Right renal cortex interstitium (tissue), 3 donors: ENCODE measurements around the gene PLIN3. TPM values are rescaled to one million over a fixed set of nuclear protein-coding genes. Genes with fewer than 3 reads are reported as not detected.
"Not testable (repeated sequence)": the region's sequence is repeated elsewhere in the genome, so short reads cannot be mapped to it uniquely, and the experiment has no call there.

Experiments
- DNase-seq, 3 donors: peaks; one replicate each; pipeline ENCODE4 v3.0.0-alpha.2; 2013; ENCODE audit warnings: low read depth in 3 of 3, low spot score in 2 of 3
- polyA plus RNA-seq, 3 donors: library from polyadenylated mRNA; unstranded; fragments of 120-200 nt; gene quantifications; one replicate each; pipeline ENCODE4 v1.2.1, GENCODE V29; 2013; ENCODE audit not compliant: insufficient read length in 3 of 3

The PLIN3 gene
- polyA plus RNA-seq, 3 donors = 35.4 to 43.7 (median 38.4) TPM

DNA sequence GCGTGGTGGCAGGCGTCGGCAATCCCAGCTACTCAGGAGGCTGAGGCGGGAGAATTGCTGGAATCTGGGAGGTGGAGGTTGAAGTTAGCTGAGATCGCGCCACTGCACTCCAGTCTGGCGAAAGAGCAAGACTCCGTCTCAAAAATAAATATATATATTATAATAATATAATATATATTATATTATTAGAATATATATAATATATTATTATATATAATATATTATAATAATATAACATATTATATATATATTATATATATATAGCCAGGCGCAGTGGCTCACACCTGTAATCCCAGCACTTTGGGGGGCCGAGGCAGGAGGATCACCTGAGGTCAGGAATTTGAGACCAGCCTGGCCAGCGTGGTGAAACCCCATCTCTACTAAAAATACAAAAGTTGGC is 25.5 kb upstream of the PLIN3 start:
- DNase-seq = not testable (repeated sequence)

DNA sequence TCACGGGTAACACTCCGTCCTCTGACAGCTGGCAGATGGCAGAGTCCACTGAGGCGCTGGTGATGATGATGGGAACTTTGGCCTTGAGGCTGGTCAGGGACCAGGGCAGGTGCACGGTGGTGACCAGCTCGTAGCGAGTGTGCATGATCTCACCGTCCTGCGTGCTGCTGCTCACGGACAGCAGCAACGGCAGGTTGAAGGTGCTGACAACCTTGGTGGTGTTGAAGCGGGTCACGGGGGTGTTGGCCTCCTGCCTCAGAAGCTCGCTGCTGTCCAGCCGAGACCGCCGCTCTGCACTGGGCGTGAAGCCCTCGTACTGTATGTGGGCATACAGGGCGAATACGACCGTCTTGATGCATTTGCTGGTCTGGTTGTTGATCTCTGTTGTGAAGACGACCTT is 23.6 kb upstream of the PLIN3 start:
- DNase-seq = no peak

- DNase-seq = no peak
Observed at GRCh38 chr19:4889034-4889815, 21.8 kb upstream of the PLIN3 start.

DNA sequence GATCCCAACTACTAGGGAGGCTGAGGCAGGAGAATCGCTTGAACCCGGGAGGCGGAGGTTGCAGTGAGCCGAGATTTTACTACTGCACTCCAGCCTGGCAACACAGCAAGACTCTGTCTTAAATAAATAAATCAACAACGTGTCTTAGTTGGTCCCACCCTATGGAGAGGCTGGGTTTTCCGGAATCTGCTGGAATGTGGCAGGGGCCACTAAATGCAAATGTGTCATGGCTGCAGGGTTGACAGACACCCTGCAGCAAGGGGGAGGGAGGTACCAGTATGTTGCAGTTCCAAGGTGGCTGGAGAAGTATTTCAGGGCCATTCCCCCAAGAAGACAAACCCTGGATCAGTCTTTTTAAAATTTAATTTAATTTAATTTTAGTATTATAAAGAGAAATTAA is 20.3 kb upstream of the PLIN3 start:
- not testable (repeated sequence) for DNase-seq

DNA sequence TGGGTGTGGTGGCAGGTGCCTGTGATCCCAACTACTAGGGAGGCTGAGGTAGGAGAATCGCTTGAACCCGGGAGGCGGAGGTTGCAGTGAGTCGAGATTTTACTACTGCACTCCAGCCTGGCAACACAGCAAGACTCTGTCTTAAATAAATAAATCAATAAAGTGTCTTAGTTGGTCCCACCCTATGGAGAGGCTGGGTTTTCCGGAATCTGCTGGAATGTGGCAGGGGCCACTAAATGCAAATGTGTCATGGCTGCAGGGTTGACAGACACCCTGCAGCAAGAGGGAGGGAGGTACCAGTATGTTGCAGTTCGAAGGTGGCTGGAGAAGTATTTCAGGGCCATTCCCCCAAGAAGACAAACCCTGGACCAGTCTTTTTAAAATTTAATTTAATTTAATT is 17.5 kb upstream of the PLIN3 start:
- not testable (repeated sequence) for DNase-seq

- DNase-seq = not testable (repeated sequence)
Observed at GRCh38 chr19:4882874-4883273, 15.4 kb upstream of the PLIN3 start.

GRCh38 chr19:4879041-4879440 is 11.6 kb upstream of the PLIN3 start:
- DNase-seq = no peak

GRCh38 chr19:4878491-4878968 is 11.1 kb upstream of the PLIN3 start:
- DNase-seq = peak in 1 of 3 donors; percentile 30

- peak in 1 of 3 donors; percentile 39 for DNase-seq
Observed at GRCh38 chr19:4877753-4878490, 10.5 kb upstream of the PLIN3 start.

- no peak for DNase-seq
Observed at GRCh38 chr19:4873930-4874329, 6.5 kb upstream of the PLIN3 start.

DNA sequence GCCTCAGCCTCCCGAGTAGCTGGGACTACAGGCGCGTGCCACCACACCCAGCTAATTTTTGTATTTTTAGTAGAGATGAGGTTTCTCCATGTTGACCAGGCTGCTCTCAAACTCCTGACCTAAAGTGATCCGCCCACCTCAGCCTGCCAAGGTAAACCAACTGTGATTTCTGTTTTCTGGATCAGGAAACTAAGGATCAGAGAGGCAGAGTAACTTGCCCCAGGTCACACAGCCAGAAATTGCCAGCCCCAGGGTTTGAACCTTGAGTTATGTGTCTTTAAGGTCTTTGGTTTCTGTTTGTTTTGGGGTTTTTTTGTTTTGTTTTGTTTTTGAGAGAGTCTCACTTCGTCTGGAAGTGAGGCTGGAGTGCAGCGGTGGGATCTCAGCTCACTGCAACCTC is 4.2 kb upstream of the PLIN3 start:
- DNase-seq = no peak

- no peak for DNase-seq
Observed at GRCh38 chr19:4870025-4870700, 2.7 kb upstream of the PLIN3 start.

GRCh38 chr19:4868286-4868834 is 893 bp upstream of the PLIN3 start:
- DNase-seq = no peak

DNA sequence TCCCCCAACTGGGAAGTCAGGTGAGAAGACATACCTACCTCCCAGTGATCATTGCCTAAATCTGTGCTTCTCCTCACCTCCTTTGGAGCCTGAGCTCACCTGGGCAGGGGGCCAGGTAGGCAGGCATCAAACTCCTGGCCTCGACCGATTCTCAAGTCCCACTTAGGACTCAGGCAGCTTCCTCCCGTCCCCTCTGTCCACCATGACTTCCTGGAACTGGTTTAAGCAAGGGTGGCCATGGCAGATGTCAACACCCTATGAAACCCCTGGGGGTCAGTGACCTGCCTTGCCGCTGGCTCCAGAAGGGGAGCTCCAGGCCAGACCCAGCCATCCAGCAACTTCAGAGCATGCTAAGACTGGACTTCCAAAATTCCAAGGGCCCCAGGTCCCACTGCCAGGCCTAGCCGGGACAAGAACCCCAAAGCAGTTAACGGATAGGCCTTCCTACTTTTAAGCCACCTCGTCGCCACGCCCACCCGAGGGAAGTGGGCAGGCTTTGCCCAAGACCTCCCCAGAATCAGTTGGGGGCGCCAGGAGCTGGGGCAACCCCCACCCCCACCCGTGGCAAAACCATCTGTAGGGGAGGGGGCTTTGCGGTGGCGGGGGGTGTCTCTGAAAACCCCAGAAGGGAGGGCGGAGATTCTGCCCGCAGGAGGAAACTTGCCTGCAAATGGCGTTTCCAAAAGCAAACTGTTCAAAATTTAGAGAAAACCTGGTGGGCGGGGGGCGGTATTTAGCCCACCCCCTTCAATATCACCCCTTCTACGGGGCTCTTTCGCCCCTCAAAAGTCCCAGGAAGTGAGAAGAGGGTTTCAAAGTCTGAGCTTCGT is 657 bp downstream of the PLIN3 start:
- DNase-seq = peak in 1 of 3 donors; percentile 29

- DNase-seq = no peak
Observed at GRCh38 chr19:4861147-4861546, 6.3 kb downstream of the PLIN3 start.

GRCh38 chr19:4859697-4860096 is 7.8 kb downstream of the PLIN3 start:
- no peak for DNase-seq

- not testable (repeated sequence) for DNase-seq
Observed at GRCh38 chr19:4856468-4856867, 11.0 kb downstream of the PLIN3 start.

GRCh38 chr19:4853506-4853905 is 14.0 kb downstream of the PLIN3 start:
- not testable (repeated sequence) for DNase-seq

GRCh38 chr19:4852484-4852883 is 15.0 kb downstream of the PLIN3 start:
- no peak for DNase-seq
